KMS-11 (cell line): ENCODE measurements around the gene TAOK3.

ENCODE experiments used
- H2AFZ ChIP-seq: fragments of 200-600 bp; sonication (generic); 2 replicates; pipeline ENCODE4 v1.6.1; 2016; ENCODE audit warnings: antibody characterized with exemption, mixed run types, low read depth
- H3K27ac ChIP-seq: fragments of 200-600 bp; sonication (generic); 2 replicates; pipeline ENCODE4 v1.6.1; 2016; ENCODE audit warnings: mild to moderate bottlenecking, mixed run types
- H3K27me3 ChIP-seq: fragments of 200-600 bp; sonication (generic); 2 replicates; pipeline ENCODE4 v1.6.1; 2017; ENCODE audit warnings: mild to moderate bottlenecking, low read depth, mixed run types, moderate library complexity; ENCODE audit not compliant: insufficient read depth
- H3K36me3 ChIP-seq: fragments of 200-600 bp; sonication (generic); 2 replicates; pipeline ENCODE4 v1.6.1; 2017; ENCODE audit warnings: mild to moderate bottlenecking, mixed run types; ENCODE audit not compliant: insufficient read depth
- H3K4me1 ChIP-seq: fragments of 200-600 bp; sonication (generic); 2 replicates; pipeline ENCODE4 v1.6.1; 2016; ENCODE audit warnings: mild to moderate bottlenecking, low read depth, mixed run types; ENCODE audit not compliant: poor library complexity, severe bottlenecking
- H3K4me2 ChIP-seq: fragments of 200-600 bp; sonication (generic); 2 replicates; pipeline ENCODE4 v1.7.0; 2016; ENCODE audit warnings: mild to moderate bottlenecking, mixed run types
- H3K4me3 ChIP-seq: fragments of 200-600 bp; sonication (generic); IDR thresholded peaks from 2 replicates; pipeline ENCODE4 v1.6.1; 2017; ENCODE audit warnings: low read depth, low read length, mixed read lengths; ENCODE audit not compliant: insufficient read depth
- H3K79me2 ChIP-seq: fragments of 200-600 bp; sonication (generic); 2 replicates; pipeline ENCODE4 v1.6.1; 2016; ENCODE audit warnings: low read depth, mixed run types; ENCODE audit not compliant: insufficient read depth
- H3K9ac ChIP-seq: fragments of 200-600 bp; sonication (generic); 2 replicates; pipeline ENCODE4 v1.6.1; 2016; ENCODE audit warnings: mild to moderate bottlenecking, mixed run types
- H4K20me1 ChIP-seq: fragments of 200-600 bp; sonication (generic); 2 replicates; pipeline ENCODE4 v1.6.1; 2016; ENCODE audit warnings: mild to moderate bottlenecking, mixed run types; ENCODE audit not compliant: insufficient read depth
- CTCF ChIP-seq: fragments of 200-600 bp; sonication (generic); conservative IDR thresholded peaks from 2 replicates; pipeline ENCODE4 v1.6.1; 2017; ENCODE audit warnings: low read depth, mild to moderate bottlenecking, antibody characterized with exemption, low read length, moderate library complexity, mixed read lengths

Gene TAOK3

GRCh38 chr12:118347916-118348315 lies 24.8 kb downstream of the TAOK3 start:
- Histone ChIP-seq H3K4me1 (no peaks in the 10 kb centered on the region), H3K4me2 (no peak overlapping the region), H3K27ac (no peak overlapping the region), H2AFZ (no peak overlapping the region), H3K36me3 (no peaks in the 10 kb centered on the region), H3K79me2 (no peaks in the 10 kb centered on the region), H3K9ac (no peak overlapping the region), H4K20me1 (no peaks in the 10 kb centered on the region), H3K27me3 (no peaks in the 10 kb centered on the region), H3K4me3 (no peak overlapping the region)
- no peak for TF ChIP-seq CTCF

- H3K4me3 ChIP-seq, result no peak overlapping the region
- no peak overlapping the region for H3K4me2 ChIP-seq
- no peak overlapping the region for H3K27ac ChIP-seq
- H3K79me2 ChIP-seq, result no peaks in the 10 kb centered on the region
- H4K20me1 ChIP-seq, result no peaks in the 10 kb centered on the region
- no peaks in the 10 kb centered on the region for H3K27me3 ChIP-seq
- H2AFZ ChIP-seq, result no peak overlapping the region
- no peak for TF ChIP-seq CTCF
- H3K4me1 ChIP-seq, result no peaks in the 10 kb centered on the region
- H3K9ac ChIP-seq, result no peak overlapping the region
- no peaks in the 10 kb centered on the region for H3K36me3 ChIP-seq
These were observed 25.8 kb downstream of the TAOK3 start for GRCh38 chr12:118346895-118347294.

GRCh38 chr12:118345355-118345754 lies 27.4 kb downstream of the TAOK3 start:
- H3K79me2 ChIP-seq, result no peaks in the 10 kb centered on the region
- TF ChIP-seq CTCF, result no peak
- no peaks in the 10 kb centered on the region for H4K20me1 ChIP-seq
- no peak overlapping the region for H3K27ac ChIP-seq
- H3K4me3 ChIP-seq, result no peak overlapping the region
- no peaks in the 10 kb centered on the region for H3K27me3 ChIP-seq
- H2AFZ ChIP-seq, result no peak overlapping the region
- no peaks in the 10 kb centered on the region for H3K36me3 ChIP-seq
- no peaks in the 10 kb centered on the region for H3K4me1 ChIP-seq
- H3K4me2 ChIP-seq, result no peak overlapping the region
- no peak overlapping the region for H3K9ac ChIP-seq

- H3K27ac ChIP-seq, result no peak overlapping the region
- H3K4me2 ChIP-seq, result no peak overlapping the region
- H4K20me1 ChIP-seq, result no peaks in the 10 kb centered on the region
- no peaks in the 10 kb centered on the region for H3K79me2 ChIP-seq
- H3K27me3 ChIP-seq, result no peaks in the 10 kb centered on the region
- H3K9ac ChIP-seq, result no peak overlapping the region
- no peak overlapping the region for H2AFZ ChIP-seq
- no peak overlapping the region for H3K4me3 ChIP-seq
- no peaks in the 10 kb centered on the region for H3K4me1 ChIP-seq
- no peaks in the 10 kb centered on the region for H3K36me3 ChIP-seq
- no peak for TF ChIP-seq CTCF
These were observed 27.9 kb downstream of the TAOK3 start for GRCh38 chr12:118344829-118345228.

GRCh38 chr12:118342090-118342489 lies 30.6 kb downstream of the TAOK3 start:
- no peaks in the 10 kb centered on the region for H3K4me1 ChIP-seq
- no peak overlapping the region for H2AFZ ChIP-seq
- TF ChIP-seq CTCF, result no peak
- no peaks in the 10 kb centered on the region for H3K27me3 ChIP-seq
- H3K36me3 ChIP-seq, result no peaks in the 10 kb centered on the region
- no peak overlapping the region for H3K27ac ChIP-seq
- H3K4me3 ChIP-seq, result no peak overlapping the region
- H4K20me1 ChIP-seq, result no peaks in the 10 kb centered on the region
- H3K4me2 ChIP-seq, result no peak overlapping the region
- no peak overlapping the region for H3K9ac ChIP-seq
- H3K79me2 ChIP-seq, result no peaks in the 10 kb centered on the region
